GM12875 (cell line): ENCODE data around the gene DOHH.

ENCODE experiments used
- H3K4me3 ChIP-seq: one replicate; pipeline ENCODE4 v1.5.1; 2011; ENCODE audit warnings: low read depth, low read length, control low read depth
- TF ChIP-seq, protein P1 (sequence below): IDR thresholded peaks from 2 replicates; pipeline ENCODE4 v1.5.1; 2011; ENCODE audit warnings: low read depth, mild to moderate bottlenecking, control low read depth, inconsistent platforms, low read length, moderate library complexity, borderline replicate concordance; ENCODE audit not compliant: insufficient read depth

DOHH gene

DNA sequence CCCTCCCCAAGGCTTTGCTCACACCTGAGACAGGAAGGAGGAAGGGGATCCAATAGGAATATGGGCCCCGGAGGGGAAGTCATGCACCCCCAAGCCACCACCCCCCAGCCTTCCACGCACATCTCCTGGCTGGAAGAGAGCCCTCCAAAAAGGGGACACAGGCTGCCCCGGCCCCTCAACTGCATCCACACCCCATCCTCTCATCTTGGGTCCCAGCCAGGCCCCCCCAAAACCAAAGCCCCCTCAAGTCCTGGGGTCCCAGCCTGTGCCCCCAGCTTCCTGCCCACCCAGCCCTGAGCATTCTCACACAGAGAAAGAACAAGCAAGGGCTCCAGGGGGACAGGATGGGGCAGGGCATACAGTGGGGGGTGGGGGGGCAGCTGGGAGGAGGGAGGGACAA, 32.3 kb downstream of the DOHH start:
- TF ChIP-seq, protein P1, sequence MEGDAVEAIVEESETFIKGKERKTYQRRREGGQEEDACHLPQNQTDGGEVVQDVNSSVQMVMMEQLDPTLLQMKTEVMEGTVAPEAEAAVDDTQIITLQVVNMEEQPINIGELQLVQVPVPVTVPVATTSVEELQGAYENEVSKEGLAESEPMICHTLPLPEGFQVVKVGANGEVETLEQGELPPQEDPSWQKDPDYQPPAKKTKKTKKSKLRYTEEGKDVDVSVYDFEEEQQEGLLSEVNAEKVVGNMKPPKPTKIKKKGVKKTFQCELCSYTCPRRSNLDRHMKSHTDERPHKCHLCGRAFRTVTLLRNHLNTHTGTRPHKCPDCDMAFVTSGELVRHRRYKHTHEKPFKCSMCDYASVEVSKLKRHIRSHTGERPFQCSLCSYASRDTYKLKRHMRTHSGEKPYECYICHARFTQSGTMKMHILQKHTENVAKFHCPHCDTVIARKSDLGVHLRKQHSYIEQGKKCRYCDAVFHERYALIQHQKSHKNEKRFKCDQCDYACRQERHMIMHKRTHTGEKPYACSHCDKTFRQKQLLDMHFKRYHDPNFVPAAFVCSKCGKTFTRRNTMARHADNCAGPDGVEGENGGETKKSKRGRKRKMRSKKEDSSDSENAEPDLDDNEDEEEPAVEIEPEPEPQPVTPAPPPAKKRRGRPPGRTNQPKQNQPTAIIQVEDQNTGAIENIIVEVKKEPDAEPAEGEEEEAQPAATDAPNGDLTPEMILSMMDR, result no peak
- no peak overlapping the region for H3K4me3 ChIP-seq

DNA sequence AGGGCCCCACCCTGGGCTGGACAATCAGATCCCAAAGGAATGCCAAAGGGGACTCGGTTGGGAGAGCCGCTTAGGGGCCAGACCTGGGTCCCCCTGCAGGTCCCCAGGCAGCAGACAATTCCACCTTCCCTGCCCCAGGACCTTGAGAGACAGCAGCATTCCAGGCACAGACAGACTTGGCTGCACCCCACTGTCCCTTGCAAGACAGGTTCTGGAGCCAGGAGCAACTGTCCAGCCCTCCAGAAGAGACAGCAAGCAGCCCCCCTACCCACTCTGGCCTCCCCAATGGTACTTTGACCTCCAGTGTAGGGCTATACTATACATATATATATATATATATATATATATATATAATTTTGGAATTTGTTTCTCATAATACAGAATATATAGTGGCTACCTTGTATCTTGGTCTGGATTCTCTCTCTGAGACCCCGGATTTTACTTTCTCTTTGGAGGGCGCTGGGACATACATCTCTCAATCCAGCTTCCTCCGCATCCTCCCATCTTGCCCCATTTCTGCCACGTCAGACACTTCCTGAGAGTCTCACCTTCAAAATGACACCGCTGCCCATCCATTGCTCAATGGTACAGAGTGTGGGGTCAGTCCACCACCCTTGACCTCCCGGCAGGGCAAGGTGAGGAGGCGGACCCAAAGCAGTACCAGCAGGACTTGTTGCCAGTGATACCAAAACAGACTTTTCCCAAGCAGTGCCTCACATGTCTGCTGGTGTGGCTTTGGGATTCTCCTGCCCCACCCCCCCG, 32.9 kb downstream of the DOHH start:
- H3K4me3 ChIP-seq, result no peak overlapping the region
- TF ChIP-seq, protein P1, result no peak

DNA sequence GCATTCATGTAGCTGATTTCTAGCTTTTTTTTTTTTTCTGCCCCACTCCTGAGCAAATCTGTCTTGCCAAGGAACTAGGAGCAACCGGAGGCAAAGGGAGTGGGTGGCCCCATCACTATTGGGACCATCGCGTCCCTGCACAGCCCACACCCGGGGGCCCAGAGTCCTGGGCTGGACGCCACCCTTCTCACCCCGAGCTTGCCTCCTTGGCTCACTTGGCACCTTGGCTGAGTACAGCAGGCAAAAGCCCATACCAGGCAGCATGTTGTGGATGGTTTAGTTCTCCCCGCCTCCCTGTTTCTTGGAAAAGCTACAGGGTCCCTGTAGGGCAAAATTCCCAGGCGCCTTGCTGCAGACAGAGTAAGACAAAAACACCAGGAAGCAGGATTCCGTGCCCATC, 33.8 kb downstream of the DOHH start:
- H3K4me3 ChIP-seq, result no peak overlapping the region
- TF ChIP-seq, protein P1, result no peak

DNA sequence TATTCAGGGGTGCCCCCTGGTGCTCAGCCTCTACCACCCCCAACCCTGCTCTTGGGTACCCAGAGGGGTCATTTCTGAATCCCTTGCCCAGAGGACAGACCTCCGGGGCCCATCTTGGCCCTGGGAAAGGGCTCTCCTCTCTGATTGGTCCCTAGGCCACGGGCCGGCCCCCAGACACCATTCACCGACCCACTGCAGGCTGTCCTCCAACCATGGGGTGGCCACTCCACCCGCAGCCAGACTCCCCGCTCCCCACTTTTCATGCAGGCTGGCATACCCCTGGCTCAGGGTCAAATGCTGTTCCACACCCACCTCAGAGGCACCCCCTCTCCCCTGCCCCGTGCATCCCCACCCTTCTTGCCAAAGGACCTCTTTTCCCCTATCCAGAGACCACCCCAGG, 34.9 kb downstream of the DOHH start:
- H3K4me3 ChIP-seq, result no peak overlapping the region
- TF ChIP-seq, protein P1, result no peak

DNA sequence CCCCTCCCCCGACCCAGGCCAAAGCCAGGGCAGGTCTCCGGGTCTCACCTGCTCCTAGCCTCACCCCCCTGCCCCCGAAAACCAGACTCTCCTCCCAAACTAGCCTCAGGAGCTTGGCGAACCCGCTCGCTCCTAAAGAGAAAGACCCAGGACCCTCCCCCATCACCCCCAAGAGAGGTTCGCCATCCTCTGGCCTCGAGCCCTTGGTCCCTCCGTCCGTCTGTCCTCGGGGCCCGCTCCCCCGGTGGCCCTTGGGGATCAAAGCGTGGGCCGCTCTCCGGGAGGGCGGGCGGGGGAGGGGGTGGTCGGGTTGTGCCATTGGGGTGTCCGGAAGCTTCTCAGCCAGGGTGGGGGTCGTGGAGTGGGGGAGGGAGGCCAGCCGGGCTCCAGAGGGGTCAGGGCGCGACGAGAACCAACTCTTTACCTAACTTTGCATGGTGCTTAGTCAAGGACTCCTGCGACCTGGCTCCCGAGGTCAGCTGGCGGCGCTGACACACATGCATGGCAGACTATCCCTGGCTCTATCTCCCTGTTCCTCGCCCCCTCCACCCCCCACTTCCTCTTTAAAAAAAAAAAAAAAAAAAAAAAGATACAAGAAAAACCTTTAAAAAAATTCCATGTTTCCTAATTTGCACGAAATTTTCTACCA, 35.8 kb downstream of the DOHH start:
- TF ChIP-seq, protein P1, result no peak
- no peak overlapping the region for H3K4me3 ChIP-seq

DNA sequence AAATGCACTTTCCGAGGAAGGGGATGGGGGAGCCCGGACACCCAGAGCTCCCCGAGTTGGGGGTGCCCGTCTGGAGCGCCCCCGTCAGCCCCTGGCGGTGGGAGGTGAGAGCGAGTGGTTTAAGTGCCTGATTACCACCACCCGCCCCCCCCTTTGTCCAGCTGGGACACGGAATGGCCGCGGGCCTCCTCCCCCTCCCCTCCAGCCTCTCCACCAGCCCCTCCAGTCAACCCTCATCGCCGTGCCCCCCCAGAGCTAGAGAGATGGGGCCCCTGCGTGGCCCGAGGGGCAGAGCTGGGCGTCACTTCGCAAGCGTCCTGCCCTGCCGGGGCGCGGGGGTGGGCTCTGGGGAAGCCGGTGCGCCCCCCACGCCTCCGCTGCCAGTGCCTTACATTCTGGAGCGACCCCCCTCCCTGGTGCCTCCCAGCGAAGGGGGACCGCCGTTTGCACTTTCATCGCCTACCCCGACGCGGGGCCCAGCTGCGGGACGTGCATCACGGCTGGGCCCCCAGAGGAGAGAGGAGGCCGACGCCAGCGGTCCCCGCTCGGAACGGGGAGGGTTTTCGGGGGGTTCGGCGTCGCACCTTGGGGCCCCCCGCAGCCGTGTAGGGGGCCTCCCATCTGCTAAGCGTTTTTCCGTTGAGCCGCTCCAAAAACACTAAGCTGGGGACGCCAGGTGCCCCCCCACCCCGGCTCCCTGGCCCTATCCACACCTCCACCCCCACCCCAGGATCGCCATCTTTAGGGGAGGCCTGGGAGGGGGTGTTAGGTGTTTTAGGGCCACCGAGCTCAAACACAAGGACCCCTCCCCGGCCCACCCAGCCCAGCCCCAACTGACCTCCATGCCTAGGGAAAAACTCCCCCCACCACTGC, 36.5 kb downstream of the DOHH start:
- TF ChIP-seq, protein P1, result no peak
- no peak overlapping the region for H3K4me3 ChIP-seq
